Cardiac septum (tissue), 1 donor: ENCODE measurements around the gene SLC10A3. TPM values are rescaled to one million over a fixed set of nuclear protein-coding genes. Genes with fewer than 3 reads are reported as not detected.
A peak's percentile ranks its signal among the peaks of the same experiment; 100 is the strongest.

ENCODE experiments used
- DNase-seq: peaks from one replicate; pipeline ENCODE4 v3.0.0-alpha.2; 2020; ENCODE audit warnings: low spot score
- intact Hi-C: fragments of 100-400 bp; cut with DNase I; formaldehyde crosslinking; loops from one replicate; pipeline ENCODE4 v1.14.0; 2022
- total RNA-seq: library from RNA; stranded (reverse); fragmentation: NEBNext Ultra II Directional; extraction: Animal tissue kit (Norgen Biotek cat#: 25700); gene quantifications from one replicate; pipeline ENCODE4 v1.2.1, GENCODE V29; 2021
- donor health status: DM: no; HTN: no; CAD: no.

Gene SLC10A3
- total RNA-seq, 1 donor from 2014 or later: 13.8 TPM

GRCh38 chrX:154486396-154487207 is 3.8 kb downstream of the SLC10A3 start, which contains the start of gene UBL4A:
UBL4A (minus strand) TSS chrX:154486615; CDS start chrX:154486584, 31 bp downstream.
- intact Hi-C loops: loop anchor here (5.0 kb wide), 1 partner anchor 49 kb away; the partner anchor contains the start of gene GDI1
- DNase-seq: peak; percentile 81

GRCh38 chrX:154486052-154486395 is 4.4 kb downstream of the SLC10A3 start:
- DNase-seq: no peak
- intact Hi-C loops: loop anchor here (5.0 kb wide), 1 partner anchor 49 kb away; the partner anchor contains the start of gene GDI1

GRCh38 chrX:154485150-154486051 is 5.0 kb downstream of the SLC10A3 start:
- intact Hi-C loops: loop anchor here (5.0 kb wide), 1 partner anchor 48 kb away; the partner anchor contains the start of gene GDI1
- no peak for DNase-seq

- intact Hi-C loops: loop anchor here (5.0 kb wide), 1 partner anchor 47 kb away; the partner anchor contains the start of gene GDI1
Measured at GRCh38 chrX:154484255-154485149, 5.9 kb downstream of the SLC10A3 start.

GRCh38 chrX:154483325-154483724 is 7.1 kb downstream of the SLC10A3 start:
- intact Hi-C loops: no loop called here
- DNase-seq: no peak

More at GRCh38 chrX:154484255-154485149, 5.9 kb downstream of the SLC10A3 start:
- DNase-seq: no peak

GRCh38 chrX:154482786-154483185 is 7.6 kb downstream of the SLC10A3 start:
- intact Hi-C loops: no loop called here
- no peak for DNase-seq

GRCh38 chrX:154481911-154482601 is 8.4 kb downstream of the SLC10A3 start:
- intact Hi-C loops: no loop called here
- no peak for DNase-seq

- no peak for DNase-seq
- intact Hi-C loops: no loop called here
Measured at GRCh38 chrX:154481195-154481594, 9.2 kb downstream of the SLC10A3 start.

GRCh38 chrX:154478728-154479622 is 11.5 kb downstream of the SLC10A3 start, which contains the start of gene LAGE3:
LAGE3 (minus strand) TSS chrX:154479281; CDS start chrX:154478915, 366 bp downstream.
- intact Hi-C loops: loop anchor here (2.0 kb wide), 1 partner anchor 34 kb away; the partner anchor contains the start of gene FAM50A

GRCh38 chrX:154477891-154478477 is 12.4 kb downstream of the SLC10A3 start:
- DNase-seq: no peak
- intact Hi-C loops: loop anchor here (2.0 kb wide), 1 partner anchor 33 kb away; the partner anchor contains the start of gene FAM50A

More at GRCh38 chrX:154478728-154479622, 11.5 kb downstream of the SLC10A3 start, which contains the start of gene LAGE3:
- peak; percentile 97 for DNase-seq

- no peak for DNase-seq
- intact Hi-C loops: no loop called here
Measured at GRCh38 chrX:154476821-154477220, 13.6 kb downstream of the SLC10A3 start.

- no peak for DNase-seq
- intact Hi-C loops: no loop called here
Measured at GRCh38 chrX:154473683-154474082, 16.7 kb downstream of the SLC10A3 start.

GRCh38 chrX:154472685-154473632 is 17.5 kb downstream of the SLC10A3 start:
- DNase-seq: no peak
- intact Hi-C loops: no loop called here

- intact Hi-C loops: no loop called here
- no peak for DNase-seq
Measured at GRCh38 chrX:154471839-154472684, 18.4 kb downstream of the SLC10A3 start.
